ENCODE data around the gene TLR6.

The TLR6 gene

DNA sequence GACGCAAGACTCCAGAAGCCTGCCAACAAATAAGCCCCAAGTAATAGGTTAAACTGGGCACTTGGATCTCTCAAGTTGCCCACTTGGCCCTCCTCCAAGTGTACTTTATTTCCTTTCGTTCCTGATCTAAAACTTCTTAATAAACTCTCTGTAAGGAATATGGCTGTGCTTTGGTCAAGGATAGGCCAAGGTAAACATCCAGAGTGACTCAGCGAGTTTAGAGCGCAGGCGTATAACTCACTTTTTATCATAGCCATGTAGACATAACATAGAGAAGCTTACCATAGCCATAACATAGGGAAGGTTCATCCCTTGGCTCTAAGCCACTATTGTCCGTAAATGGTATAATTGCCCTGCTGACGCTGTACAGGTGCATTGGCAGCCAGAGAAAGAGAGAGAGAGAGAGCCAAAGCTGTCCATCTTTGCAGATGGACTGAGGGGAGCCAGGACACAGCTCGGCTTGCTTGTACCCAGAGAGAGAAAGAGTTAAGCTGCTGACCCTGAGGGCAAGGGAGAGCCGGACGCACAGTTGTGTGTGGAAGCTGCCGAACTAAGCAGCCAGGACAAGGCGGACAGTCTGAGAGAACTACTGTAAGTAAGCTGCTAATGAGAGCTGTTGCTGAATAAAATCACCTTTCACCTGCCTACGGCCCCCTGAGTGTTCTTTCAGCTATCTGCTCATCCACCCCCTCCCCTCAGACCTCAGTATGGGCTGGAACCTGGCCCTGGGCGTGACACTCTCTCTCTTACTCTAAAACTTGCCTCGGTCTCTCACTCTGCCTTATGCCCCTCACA, 53.9 kb downstream of the TLR6 start:
- TF ChIP-seq, protein P1, sequence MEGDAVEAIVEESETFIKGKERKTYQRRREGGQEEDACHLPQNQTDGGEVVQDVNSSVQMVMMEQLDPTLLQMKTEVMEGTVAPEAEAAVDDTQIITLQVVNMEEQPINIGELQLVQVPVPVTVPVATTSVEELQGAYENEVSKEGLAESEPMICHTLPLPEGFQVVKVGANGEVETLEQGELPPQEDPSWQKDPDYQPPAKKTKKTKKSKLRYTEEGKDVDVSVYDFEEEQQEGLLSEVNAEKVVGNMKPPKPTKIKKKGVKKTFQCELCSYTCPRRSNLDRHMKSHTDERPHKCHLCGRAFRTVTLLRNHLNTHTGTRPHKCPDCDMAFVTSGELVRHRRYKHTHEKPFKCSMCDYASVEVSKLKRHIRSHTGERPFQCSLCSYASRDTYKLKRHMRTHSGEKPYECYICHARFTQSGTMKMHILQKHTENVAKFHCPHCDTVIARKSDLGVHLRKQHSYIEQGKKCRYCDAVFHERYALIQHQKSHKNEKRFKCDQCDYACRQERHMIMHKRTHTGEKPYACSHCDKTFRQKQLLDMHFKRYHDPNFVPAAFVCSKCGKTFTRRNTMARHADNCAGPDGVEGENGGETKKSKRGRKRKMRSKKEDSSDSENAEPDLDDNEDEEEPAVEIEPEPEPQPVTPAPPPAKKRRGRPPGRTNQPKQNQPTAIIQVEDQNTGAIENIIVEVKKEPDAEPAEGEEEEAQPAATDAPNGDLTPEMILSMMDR (conservative IDR thresholded peaks at IDR 0.05; ENCODE audit: low read length), result no peak
- TF ChIP-seq EZH2phosphoT487 (IDR thresholded peaks at IDR 0.05; ENCODE audit: borderline replicate concordance), result no peak
- no peak overlapping the region for H3K9ac ChIP-seq (ENCODE audit: low read depth, low read length, poor library complexity, severe bottlenecking)

DNA sequence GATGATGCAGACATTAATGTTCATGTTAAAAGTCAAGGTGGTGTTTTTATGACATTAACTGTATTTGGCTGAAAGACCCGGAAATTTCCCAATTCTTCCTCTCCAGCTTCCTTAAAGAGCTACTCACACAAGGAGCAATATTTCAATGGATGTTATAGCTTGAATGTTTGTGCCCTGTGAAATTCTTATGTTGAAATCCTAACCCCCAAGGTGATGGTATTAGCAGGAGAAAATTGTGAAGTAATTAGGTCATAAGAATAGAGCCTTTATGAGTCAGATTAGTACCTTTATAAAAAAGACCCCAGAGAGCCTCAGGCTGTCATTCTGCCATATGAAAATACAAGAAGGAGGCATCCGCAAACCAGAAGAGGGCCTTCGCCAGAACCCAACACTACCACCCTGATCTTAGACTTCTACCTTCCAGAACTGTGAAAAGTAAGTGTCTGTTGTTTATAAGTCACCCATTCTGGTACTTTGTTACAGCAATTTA, 55.6 kb downstream of the TLR6 start:
- H3K9ac ChIP-seq (ENCODE audit: low read depth, low read length, poor library complexity, severe bottlenecking), result no peak overlapping the region
- no peaks in the 10 kb centered on the region for H3K9me2 ChIP-seq (replicated peaks; ENCODE audit: low read depth, low read length)
- no peaks in the 10 kb centered on the region for H4K20me1 ChIP-seq (ENCODE audit: insufficient read depth, low read length, poor library complexity, severe bottlenecking)
- no peaks in the 10 kb centered on the region for H3F3A ChIP-seq (ENCODE audit: low read depth)
- no peaks in the 10 kb centered on the region for H3K79me2 ChIP-seq (ENCODE audit: insufficient read depth, low read length)
- no peaks in the 10 kb centered on the region for H3K4me1 ChIP-seq (ENCODE audit: insufficient read depth, low read length, poor library complexity, severe bottlenecking)
- TF ChIP-seq, protein P1 (conservative IDR thresholded peaks at IDR 0.05; ENCODE audit: low read length), result no peak
- no peak for TF ChIP-seq EZH2phosphoT487 (IDR thresholded peaks at IDR 0.05; ENCODE audit: borderline replicate concordance)
- no peak overlapping the region for H3K4me3 ChIP-seq (ENCODE audit: low read length, poor library complexity, severe bottlenecking)
- no peak overlapping the region for H3K4me2 ChIP-seq (ENCODE audit: low read depth, low read length, poor library complexity, severe bottlenecking)
- H2AFZ ChIP-seq (ENCODE audit: low read length), result no peak overlapping the region
- H3K9me3 ChIP-seq (ENCODE audit: insufficient read depth, low read depth, low read length), result peaks cover 2% of the 10 kb centered on the region; the same call in 1 of the 2 replicates
- H3K27me3 ChIP-seq (ENCODE audit: insufficient read depth, low read length, poor library complexity, severe bottlenecking), result no peaks in the 10 kb centered on the region
- no peaks in the 10 kb centered on the region for H3K36me3 ChIP-seq (ENCODE audit: insufficient read depth, low read length)

More for the DNA sequence above, 53.9 kb downstream of the TLR6 start:
- Histone ChIP-seq H3K4me2 (ENCODE audit: low read depth, low read length, poor library complexity, severe bottlenecking) (no peak overlapping the region), H4K20me1 (ENCODE audit: insufficient read depth, low read length, poor library complexity, severe bottlenecking) (no peaks in the 10 kb centered on the region), H3K27me3 (ENCODE audit: insufficient read depth, low read length, poor library complexity, severe bottlenecking) (no peaks in the 10 kb centered on the region), H3K79me2 (ENCODE audit: insufficient read depth, low read length) (no peaks in the 10 kb centered on the region), H3K4me3 (ENCODE audit: low read length, poor library complexity, severe bottlenecking) (no peak overlapping the region), H3K9me2 (replicated peaks; ENCODE audit: low read depth, low read length) (no peaks in the 10 kb centered on the region), H3K4me1 (ENCODE audit: insufficient read depth, low read length, poor library complexity, severe bottlenecking) (no peaks in the 10 kb centered on the region), H3F3A (ENCODE audit: low read depth) (no peaks in the 10 kb centered on the region), H3K36me3 (ENCODE audit: insufficient read depth, low read length) (no peaks in the 10 kb centered on the region), H2AFZ (ENCODE audit: low read length) (no peak overlapping the region), H3K9me3 (ENCODE audit: insufficient read depth, low read depth, low read length) (peaks cover 2% of the 10 kb centered on the region; the same call in 1 of the 2 replicates)

DNA sequence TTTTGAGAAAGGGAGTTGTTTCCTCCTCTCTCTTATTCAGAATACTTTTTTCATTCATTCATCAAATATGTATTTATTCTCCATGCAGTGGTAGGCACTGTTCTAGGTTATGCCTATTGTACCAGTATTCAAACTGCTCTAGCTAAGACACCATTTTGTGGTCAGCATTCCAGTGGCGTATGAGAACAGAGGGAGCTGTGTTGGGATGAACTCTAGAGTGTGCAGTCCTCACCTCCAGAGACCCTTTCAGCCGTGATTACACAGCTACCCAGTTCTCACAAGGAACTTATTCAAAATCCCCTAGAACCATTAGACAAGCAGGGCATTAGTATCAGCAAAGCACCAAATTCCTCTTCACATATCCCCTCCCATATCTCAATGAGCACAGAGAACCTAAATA, 56.3 kb downstream of the TLR6 start:
- no peak overlapping the region for H2AFZ ChIP-seq (ENCODE audit: low read length)
- no peaks in the 10 kb centered on the region for H3K4me1 ChIP-seq (ENCODE audit: insufficient read depth, low read length, poor library complexity, severe bottlenecking)
- no peaks in the 10 kb centered on the region for H3K9me2 ChIP-seq (replicated peaks; ENCODE audit: low read depth, low read length)
- H3K4me2 ChIP-seq (ENCODE audit: low read depth, low read length, poor library complexity, severe bottlenecking), result no peak overlapping the region
- no peaks in the 10 kb centered on the region for H3K27me3 ChIP-seq (ENCODE audit: insufficient read depth, low read length, poor library complexity, severe bottlenecking)
- H3K36me3 ChIP-seq (ENCODE audit: insufficient read depth, low read length), result no peaks in the 10 kb centered on the region
- TF ChIP-seq, protein P1 (conservative IDR thresholded peaks at IDR 0.05; ENCODE audit: low read length), result no peak
- no peak for TF ChIP-seq EZH2phosphoT487 (IDR thresholded peaks at IDR 0.05; ENCODE audit: borderline replicate concordance)
- H3K9ac ChIP-seq (ENCODE audit: low read depth, low read length, poor library complexity, severe bottlenecking), result no peak overlapping the region
- H3K79me2 ChIP-seq (ENCODE audit: insufficient read depth, low read length), result no peaks in the 10 kb centered on the region
- H3F3A ChIP-seq (ENCODE audit: low read depth), result no peaks in the 10 kb centered on the region
- H4K20me1 ChIP-seq (ENCODE audit: insufficient read depth, low read length, poor library complexity, severe bottlenecking), result no peaks in the 10 kb centered on the region
- peaks cover 2% of the 10 kb centered on the region; the same call in 1 of the 2 replicates for H3K9me3 ChIP-seq (ENCODE audit: insufficient read depth, low read depth, low read length)
- H3K4me3 ChIP-seq (ENCODE audit: low read length, poor library complexity, severe bottlenecking), result no peak overlapping the region

Data from Loucy (cell line).